Measurements from ENCODE around the gene RAB2B. TPM values are rescaled to one million over a fixed set of nuclear protein-coding genes. Genes with fewer than 3 reads are reported as not detected.

Gene RAB2B
- total and polyA plus RNA-seq, 4 donors = 14.8 to 42.7 (median 20.4) TPM

DNA sequence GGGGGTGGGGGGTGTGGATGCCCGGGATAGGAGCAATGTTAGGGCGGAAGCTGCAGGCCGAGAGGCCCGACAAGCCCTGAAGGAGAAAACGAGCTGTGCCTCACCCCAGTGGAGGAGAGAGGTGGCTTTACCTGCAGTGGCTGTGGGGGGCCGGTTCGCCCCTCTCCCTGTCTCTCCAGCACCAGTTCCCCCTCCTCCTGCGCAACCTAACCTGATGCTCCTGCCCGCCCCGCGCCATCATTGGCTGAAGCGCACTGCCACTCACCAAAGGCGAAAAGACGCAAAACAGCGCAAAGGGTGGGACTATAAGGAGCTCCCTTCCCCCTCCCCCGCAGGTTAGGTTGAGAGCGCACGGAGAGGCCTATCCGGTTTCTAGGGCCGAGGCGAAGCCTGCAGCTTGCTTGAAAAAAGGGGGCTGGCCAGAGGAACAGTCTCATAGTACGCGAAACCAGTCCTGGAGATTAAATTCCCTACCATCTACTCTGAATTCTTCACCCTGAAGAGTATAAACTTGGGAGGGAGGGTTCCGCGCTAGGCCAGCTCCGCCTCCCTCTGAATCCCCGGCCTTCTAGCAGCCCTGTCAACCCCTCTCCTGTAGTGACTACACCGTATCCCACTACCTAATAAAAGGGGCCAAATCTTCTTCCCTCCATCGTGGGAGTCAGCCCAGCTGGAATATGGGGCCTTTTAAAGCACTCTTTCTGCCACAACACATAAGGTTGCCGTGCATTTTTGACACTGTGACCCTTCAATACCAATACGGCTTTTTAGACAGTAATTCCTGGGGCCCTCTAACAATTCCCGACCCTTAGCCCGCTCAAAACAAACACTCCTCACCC, 39.5 kb downstream of the RAB2B start:
- Histone ChIP-seq H3K4me1 (ENCODE audit: control insufficient read depth in 5 of 5, insufficient read depth in 5 of 5, low read length in 5 of 5) (peaks cover 0 to 22% (median 4%) of the 10 kb centered on the region in 5 donors), H3K27ac (ENCODE audit: low read depth in 1 of 2, low read length in 1 of 2) (peak overlapping the region; percentile 82 to 87), H3K9ac (ENCODE audit: insufficient read depth in 1 of 2, low read length in 2 of 2) (peak overlapping the region; percentile 82 to 96), H3K36me3 (ENCODE audit: control insufficient read depth in 4 of 4, insufficient read depth in 4 of 4, low read length in 4 of 4) (peaks cover 0 to 2% (median 0%) of the 10 kb centered on the region in 4 donors), H3K9me3 (ENCODE audit: control insufficient read depth in 4 of 4, insufficient read depth in 3 of 4, low read length in 3 of 4) (no peaks in the 10 kb centered on the region), H3K4me3 (peak overlapping the region; percentile 86), H3K27me3 (ENCODE audit: control insufficient read depth in 3 of 3, insufficient read depth in 3 of 3, low read length in 2 of 3) (no peaks in the 10 kb centered on the region)
- ATAC-seq (ENCODE audit: insufficient read depth, low FRiP score) (peak; percentile 100), DNase-seq (peak; percentile 99 to 100 (median 100))
- no peak for TF ChIP-seq CTCF (IDR thresholded peaks at IDR 0.05; ENCODE audit: control extremely low read depth, extremely low read depth)
- 5 to 6% methylated on average over 31 to 33 of the region's 33 CpGs for WGBS, 2 donors

DNA sequence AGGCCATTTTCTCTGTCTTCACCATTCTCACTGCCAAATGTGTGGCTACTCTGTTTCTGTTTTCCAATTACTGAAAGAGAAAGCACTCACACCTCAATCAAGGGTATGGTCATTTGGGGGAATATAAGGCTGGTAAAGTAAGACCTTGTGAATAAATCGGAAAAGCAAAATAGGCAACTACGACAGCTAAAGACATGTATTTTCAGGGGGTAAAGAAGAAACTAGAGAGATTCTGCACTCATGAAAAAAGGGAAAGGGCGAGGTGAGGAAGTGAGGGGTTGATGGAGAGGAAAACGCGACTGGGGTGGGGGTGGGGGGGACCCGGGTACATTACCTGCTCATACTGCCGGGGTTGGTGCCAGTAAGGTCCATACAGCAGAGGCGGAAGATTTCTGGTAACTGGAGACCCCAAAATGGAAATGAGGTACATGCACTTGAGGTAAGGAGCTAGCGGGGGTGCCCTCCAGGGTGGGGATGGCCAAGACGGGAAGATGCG, 40.1 kb downstream of the RAB2B start:
- peak overlapping the region; percentile 86 for H3K4me3 ChIP-seq
- DNase-seq (peak in 1 of 3 donors; percentile 31), ATAC-seq (ENCODE audit: insufficient read depth, low FRiP score) (no peak)
- peak overlapping the region; percentile 82 to 87 for H3K27ac ChIP-seq (ENCODE audit: low read depth in 1 of 2, low read length in 1 of 2)
- peaks cover 0 to 2% (median under 1%) of the 10 kb centered on the region in 4 donors for H3K36me3 ChIP-seq (ENCODE audit: control insufficient read depth in 4 of 4, insufficient read depth in 4 of 4, low read length in 4 of 4)
- whole genome bisulfite sequencing, 2 donors = 0 to 1% methylated on average over 11 of the region's 11 CpGs
- no peak for TF ChIP-seq CTCF (IDR thresholded peaks at IDR 0.05; ENCODE audit: control extremely low read depth, extremely low read depth)
- H3K4me1 ChIP-seq (ENCODE audit: control insufficient read depth in 5 of 5, insufficient read depth in 5 of 5, low read length in 5 of 5) = peaks cover 0 to 22% (median 4%) of the 10 kb centered on the region in 5 donors
- H3K9me3 ChIP-seq (ENCODE audit: control insufficient read depth in 4 of 4, insufficient read depth in 3 of 4, low read length in 3 of 4) = no peaks in the 10 kb centered on the region
- peak overlapping the region; percentile 65 to 76 for H3K9ac ChIP-seq (ENCODE audit: insufficient read depth in 1 of 2, low read length in 2 of 2)
- no peaks in the 10 kb centered on the region for H3K27me3 ChIP-seq (ENCODE audit: control insufficient read depth in 3 of 3, insufficient read depth in 3 of 3, low read length in 2 of 3)

DNA sequence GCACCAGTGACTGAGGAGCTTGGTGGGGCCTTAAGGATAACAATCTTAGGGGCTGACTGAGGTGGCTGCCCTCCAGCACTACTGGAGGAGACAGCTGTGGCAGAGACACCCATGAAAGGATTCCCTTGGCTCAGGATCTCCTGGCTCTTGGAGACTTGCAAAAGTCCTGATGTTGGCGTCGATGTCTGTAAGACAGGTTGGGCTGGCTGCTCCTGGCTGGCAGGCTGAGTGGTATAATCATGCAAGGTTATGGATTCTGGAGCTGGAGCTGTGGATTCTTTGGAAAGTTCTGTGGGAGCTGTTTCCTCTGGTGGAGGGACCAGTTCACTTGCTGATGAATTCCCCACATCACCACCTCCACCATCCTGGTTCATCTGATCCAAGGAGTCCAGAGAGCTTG, 45.6 kb downstream of the RAB2B start:
- DNase-seq = no peak
- no peaks in the 10 kb centered on the region for H3K9me3 ChIP-seq (ENCODE audit: control insufficient read depth in 4 of 4, insufficient read depth in 3 of 4, low read length in 3 of 4)
- WGBS, 2 donors = 97 to 100% methylated on average over 2 of the region's 2 CpGs
- peaks cover 20 to 44% (median 36%) of the 10 kb centered on the region in 4 donors for H3K36me3 ChIP-seq (ENCODE audit: control insufficient read depth in 4 of 4, insufficient read depth in 4 of 4, low read length in 4 of 4)
- no peak overlapping the region for H3K9ac ChIP-seq (ENCODE audit: insufficient read depth in 1 of 2, low read length in 2 of 2)
- ATAC-seq (ENCODE audit: insufficient read depth, low FRiP score) = no peak
- TF ChIP-seq CTCF (IDR thresholded peaks at IDR 0.05; ENCODE audit: control extremely low read depth, extremely low read depth) = no peak
- H3K27me3 ChIP-seq (ENCODE audit: control insufficient read depth in 3 of 3, insufficient read depth in 3 of 3, low read length in 2 of 3) = no peaks in the 10 kb centered on the region
- no peak overlapping the region for H3K27ac ChIP-seq (ENCODE audit: low read depth in 1 of 2, low read length in 1 of 2)
- H3K4me3 ChIP-seq = no peak overlapping the region
- peaks cover 0 to 13% (median 0%) of the 10 kb centered on the region in 5 donors for H3K4me1 ChIP-seq (ENCODE audit: control insufficient read depth in 5 of 5, insufficient read depth in 5 of 5, low read length in 5 of 5)

All from lung (tissue), 12 donors.